ENCODE measurements around the gene RNU6-8.

DNA sequence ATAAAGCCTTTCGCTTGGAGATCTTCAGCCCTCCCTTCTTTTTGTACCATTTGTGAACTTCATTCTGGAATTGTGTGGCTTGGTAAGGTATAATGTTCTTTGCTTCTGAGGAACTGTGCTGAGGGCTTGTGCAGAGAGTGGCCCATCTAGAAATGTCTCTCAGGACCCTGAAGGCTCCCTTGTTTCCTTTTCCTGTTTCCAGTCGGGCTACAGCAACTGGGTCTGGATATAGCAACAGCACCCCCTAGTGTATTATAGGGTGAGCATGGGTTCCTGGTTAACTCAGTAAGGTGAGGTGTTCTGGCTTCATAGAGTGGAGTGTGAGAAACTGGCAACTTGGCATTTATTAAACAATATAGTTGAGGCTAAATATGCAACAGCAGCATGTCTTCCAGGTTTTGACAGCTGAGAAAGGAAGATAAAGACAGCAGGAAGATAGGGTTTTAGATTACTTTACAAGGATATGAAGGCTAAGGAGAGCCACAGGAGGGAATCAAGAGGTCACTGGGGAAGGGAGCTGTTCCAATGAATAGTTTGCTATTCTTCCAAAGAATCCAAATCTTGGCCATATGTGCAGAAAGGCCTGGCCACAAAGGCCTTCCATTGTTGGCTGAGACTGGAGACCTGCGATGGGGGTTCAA lies 49.1 kb upstream of the RNU6-8 start:
- TF ChIP-seq, protein P1, sequence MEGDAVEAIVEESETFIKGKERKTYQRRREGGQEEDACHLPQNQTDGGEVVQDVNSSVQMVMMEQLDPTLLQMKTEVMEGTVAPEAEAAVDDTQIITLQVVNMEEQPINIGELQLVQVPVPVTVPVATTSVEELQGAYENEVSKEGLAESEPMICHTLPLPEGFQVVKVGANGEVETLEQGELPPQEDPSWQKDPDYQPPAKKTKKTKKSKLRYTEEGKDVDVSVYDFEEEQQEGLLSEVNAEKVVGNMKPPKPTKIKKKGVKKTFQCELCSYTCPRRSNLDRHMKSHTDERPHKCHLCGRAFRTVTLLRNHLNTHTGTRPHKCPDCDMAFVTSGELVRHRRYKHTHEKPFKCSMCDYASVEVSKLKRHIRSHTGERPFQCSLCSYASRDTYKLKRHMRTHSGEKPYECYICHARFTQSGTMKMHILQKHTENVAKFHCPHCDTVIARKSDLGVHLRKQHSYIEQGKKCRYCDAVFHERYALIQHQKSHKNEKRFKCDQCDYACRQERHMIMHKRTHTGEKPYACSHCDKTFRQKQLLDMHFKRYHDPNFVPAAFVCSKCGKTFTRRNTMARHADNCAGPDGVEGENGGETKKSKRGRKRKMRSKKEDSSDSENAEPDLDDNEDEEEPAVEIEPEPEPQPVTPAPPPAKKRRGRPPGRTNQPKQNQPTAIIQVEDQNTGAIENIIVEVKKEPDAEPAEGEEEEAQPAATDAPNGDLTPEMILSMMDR (conservative IDR thresholded peaks at IDR 0.05): peak; percentile 74
- TF ChIP-seq EZH2 (IDR thresholded peaks at IDR 0.05; ENCODE audit: low read depth): no peak
